ENCODE measurements around the gene CYB561. TPM values are rescaled to one million over a fixed set of nuclear protein-coding genes. Genes with fewer than 3 reads are reported as not detected.

The CYB561 gene
- total and polyA plus RNA-seq, 9 of the 15 experiments (the other 6 are each of a cell fraction or from before 2014, with no cell fraction given) = 4.0 to 30.8 (median 17.4) TPM

GRCh38 chr17:63474174-63474573 is 28.1 kb upstream of the CYB561 start (continued):
- TF ChIP-seq ZNF318 (IDR thresholded peaks at IDR 0.05; ENCODE audit: borderline replicate concordance in 1 of 2, low read depth in 1 of 2) (no peak), ID3 (CRISPR knock-in tag; IDR thresholded peaks at IDR 0.05) (no peak), ID3 (tag; IDR thresholded peaks at IDR 0.05) (no peak), HOMEZ (CRISPR knock-in tag; IDR thresholded peaks at IDR 0.05) (no peak), RBBP5 (IDR thresholded peaks at IDR 0.05; ENCODE audit: borderline replicate concordance, insufficient read depth, low read length, poor library complexity, severe bottlenecking) (no peak), SIRT6 (IDR thresholded peaks at IDR 0.05; ENCODE audit: low read depth, low read length) (no peak), ARID4B (CRISPR knock-in tag; IDR thresholded peaks at IDR 0.05) (no peak), CBFA2T3 (IDR thresholded peaks at IDR 0.05) (no peak), POLR2A (conservative IDR thresholded peaks at IDR 0.05) (no peak)
